ENCODE data around the gene CLCA4.

DNA sequence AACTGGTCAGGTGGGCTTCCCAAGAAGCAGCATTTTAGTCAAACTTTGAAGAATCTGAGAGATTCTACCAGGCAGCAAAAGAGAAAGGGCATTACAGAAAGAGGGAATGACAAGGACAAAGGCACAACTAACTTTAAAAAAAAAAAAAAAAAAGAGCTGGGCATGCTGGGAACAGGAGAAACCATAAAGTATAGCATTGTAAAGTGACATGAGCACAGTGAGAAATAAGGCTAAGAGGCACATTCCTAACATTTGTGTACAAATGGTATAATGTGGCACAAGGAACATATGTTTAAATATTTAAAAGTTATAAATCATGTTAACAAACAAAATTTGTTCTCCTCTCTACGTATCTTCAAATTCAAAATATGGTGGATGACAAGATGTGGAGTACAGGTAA lies 69.6 kb downstream of the CLCA4 start:
- no peak for TF ChIP-seq POLR2A (IDR thresholded peaks at IDR 0.05)
- TF ChIP-seq, protein P1, sequence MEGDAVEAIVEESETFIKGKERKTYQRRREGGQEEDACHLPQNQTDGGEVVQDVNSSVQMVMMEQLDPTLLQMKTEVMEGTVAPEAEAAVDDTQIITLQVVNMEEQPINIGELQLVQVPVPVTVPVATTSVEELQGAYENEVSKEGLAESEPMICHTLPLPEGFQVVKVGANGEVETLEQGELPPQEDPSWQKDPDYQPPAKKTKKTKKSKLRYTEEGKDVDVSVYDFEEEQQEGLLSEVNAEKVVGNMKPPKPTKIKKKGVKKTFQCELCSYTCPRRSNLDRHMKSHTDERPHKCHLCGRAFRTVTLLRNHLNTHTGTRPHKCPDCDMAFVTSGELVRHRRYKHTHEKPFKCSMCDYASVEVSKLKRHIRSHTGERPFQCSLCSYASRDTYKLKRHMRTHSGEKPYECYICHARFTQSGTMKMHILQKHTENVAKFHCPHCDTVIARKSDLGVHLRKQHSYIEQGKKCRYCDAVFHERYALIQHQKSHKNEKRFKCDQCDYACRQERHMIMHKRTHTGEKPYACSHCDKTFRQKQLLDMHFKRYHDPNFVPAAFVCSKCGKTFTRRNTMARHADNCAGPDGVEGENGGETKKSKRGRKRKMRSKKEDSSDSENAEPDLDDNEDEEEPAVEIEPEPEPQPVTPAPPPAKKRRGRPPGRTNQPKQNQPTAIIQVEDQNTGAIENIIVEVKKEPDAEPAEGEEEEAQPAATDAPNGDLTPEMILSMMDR (IDR thresholded peaks at IDR 0.05) = no peak

Data from Peyer's patch (tissue), 4 donors.